ENCODE measurements around the gene UBE2H.

The UBE2H gene

GRCh38 chr7:129889133-129889844, 63.5 kb downstream of the UBE2H start:
- TF ChIP-seq CTCF (IDR thresholded peaks at IDR 0.05; ENCODE audit: low read depth, low read length, missing control alignments): no peak
- no peak overlapping the region for H3K4me3 ChIP-seq (replicated peaks; ENCODE audit: low read depth, low read length)
- DNase-seq (ENCODE audit: extremely low read depth, low read depth): no peak

- DNase-seq (ENCODE audit: extremely low read depth, low read depth): no peak
- H3K4me3 ChIP-seq (replicated peaks; ENCODE audit: low read depth, low read length): no peak overlapping the region
- TF ChIP-seq CTCF (IDR thresholded peaks at IDR 0.05; ENCODE audit: low read depth, low read length, missing control alignments): no peak
Observed at GRCh38 chr7:129887865-129888264, 64.9 kb downstream of the UBE2H start.

GRCh38 chr7:129886818-129887186, 66.0 kb downstream of the UBE2H start:
- TF ChIP-seq CTCF (IDR thresholded peaks at IDR 0.05; ENCODE audit: low read depth, low read length, missing control alignments): no peak
- no peak for DNase-seq (ENCODE audit: extremely low read depth, low read depth)
- no peak overlapping the region for H3K4me3 ChIP-seq (replicated peaks; ENCODE audit: low read depth, low read length)

- no peak overlapping the region for H3K4me3 ChIP-seq (replicated peaks; ENCODE audit: low read depth, low read length)
- DNase-seq (ENCODE audit: extremely low read depth, low read depth): no peak
- no peak for TF ChIP-seq CTCF (IDR thresholded peaks at IDR 0.05; ENCODE audit: low read depth, low read length, missing control alignments)
Observed at GRCh38 chr7:129886167-129886817, 66.5 kb downstream of the UBE2H start.

- no peak for DNase-seq (ENCODE audit: extremely low read depth, low read depth)
- H3K4me3 ChIP-seq (replicated peaks; ENCODE audit: low read depth, low read length): no peak overlapping the region
- TF ChIP-seq CTCF (IDR thresholded peaks at IDR 0.05; ENCODE audit: low read depth, low read length, missing control alignments): no peak
Observed at GRCh38 chr7:129884495-129884894, 68.3 kb downstream of the UBE2H start.

- no peak for TF ChIP-seq CTCF (IDR thresholded peaks at IDR 0.05; ENCODE audit: low read depth, low read length, missing control alignments)
- DNase-seq (ENCODE audit: extremely low read depth, low read depth): no peak
- H3K4me3 ChIP-seq (replicated peaks; ENCODE audit: low read depth, low read length): no peak overlapping the region
Observed at GRCh38 chr7:129883151-129883550, 69.6 kb downstream of the UBE2H start.

Measured in HFF-Myc (cell line).